ENCODE data around the gene CDC42EP2. TPM values are rescaled to one million over a fixed set of nuclear protein-coding genes. Genes with fewer than 3 reads are reported as not detected.
A peak's percentile ranks its signal among the peaks of the same experiment; 100 is the strongest.

The CDC42EP2 gene
- total and polyA plus RNA-seq, 10 of the 15 experiments (the other 5 are each of a cell fraction or from before 2014, with no cell fraction given) = 0.03 to 1.2 (median 0.09) TPM; not detected in 3

- ChIA-PET POLR2A (interaction anchor here (1.1 to 1.4 kb wide), 2 partner anchors 11 to 95 kb away, joined by 3 to 9 read pairs; no protein-coding TSS in a partner anchor), CTCF (interaction anchor here (1.0 to 7.3 kb wide), 4 partner anchors 16 to 66 kb away, joined by 4 to 67 read pairs (median 6); partner anchors contain the start of gene CDC42EP2), RAD21 (ENCODE audit: unreplicated experiment) (interaction anchor here (1.2 to 1.9 kb wide), 3 partner anchors 12 to 25 kb away, joined by 3 to 7 read pairs (median 6); partner anchors contain the start of gene CDC42EP2), SMC1A (ENCODE audit: uncharacterized antibody, unreplicated experiment) (interaction anchor here (0.7 to 2.8 kb wide), 4 partner anchors 11 to 38 kb away, joined by 4 to 19 read pairs (median 6); no protein-coding TSS in a partner anchor)
- intact Hi-C loops (cut with micrococcal nuclease; ENCODE audit: unreplicated experiment) (no loop called here), in situ Hi-C loops (cut with MboI) (no loop called here)
- ATAC-seq (peak; percentile 80), FAIRE-seq (no peak), DNase-seq (ENCODE audit: low read depth, low spot score) (no peak)
- Histone ChIP-seq H3K36me3 (ENCODE audit: control insufficient read depth in 2 of 2, insufficient read depth in 2 of 2, low read length in 1 of 2) (peaks cover 32 to 47% of the 10 kb centered on the region in 2 experiments), H3K4me1 (ENCODE audit: control insufficient read depth, insufficient read depth, low read length) (peaks cover 16% of the 10 kb centered on the region), H3K27ac (ENCODE audit: control insufficient read depth, insufficient read depth) (peak overlapping the region; percentile 87), H3K9me3 (replicated peaks; ENCODE audit: control insufficient read depth, insufficient read depth, low read length) (no peaks in the 10 kb centered on the region), H3K27me3 (replicated peaks in 1 of 2; ENCODE audit: control insufficient read depth in 2 of 2, insufficient read depth in 2 of 2, low read length in 1 of 2) (no peaks in the 10 kb centered on the region), H3K79me2 (ENCODE audit: control insufficient read depth, insufficient read depth, low read length) (no peaks in the 10 kb centered on the region), H3K9ac (ENCODE audit: control insufficient read depth, insufficient read depth, low read length) (peak overlapping the region; percentile 37; the same call in 1 of the 2 replicates), H3K4me3 (no peak overlapping the region), H3K4me2 (ENCODE audit: control insufficient read depth, insufficient read depth) (no peak overlapping the region), H2AFZ (ENCODE audit: control insufficient read depth, low read depth, low read length) (no peak overlapping the region), H4K20me1 (ENCODE audit: control insufficient read depth, insufficient read depth) (no peaks in the 10 kb centered on the region)
- no peak for TF ChIP-seq E2F8 (IDR thresholded peaks at IDR 0.05; ENCODE audit: low read depth, partially characterized antibody)
- TF ChIP-seq ATF2 (IDR thresholded peaks at IDR 0.05; ENCODE audit: low read length) = no peak
- no peak for TF ChIP-seq NFYA (IDR thresholded peaks at IDR 0.05; ENCODE audit: borderline replicate concordance, low read depth, low read length)
- WGBS (ENCODE audit: insufficient coverage, insufficient replicate concordance, low lambda C conversion rate, missing lambda C conversion rate) = 67% methylated on average over 5 of the region's 5 CpGs
- BruUV-seq (replicated peaks) = no TSS peak
Measured at GRCh38 chr11:65291613-65292012, 23.1 kb upstream of the CDC42EP2 start.

Data from GM12878 (cell line).